Subcutaneous adipose tissue (tissue), 4 donors: ENCODE results near the gene TDG. TPM values are rescaled to one million over a fixed set of nuclear protein-coding genes. Genes with fewer than 3 reads are reported as not detected.

Source experiments
- total RNA-seq, 4 donors: library from RNA; depleted of rRNA; stranded (reverse); fragments of >200 nt; gene quantifications; one replicate each; pipeline ENCODE4 v1.1.0, GENCODE V29; 2016
- TF ChIP-seq, protein P1 (sequence below): fragments of 450-650 bp; IDR thresholded peaks from one replicate; pipeline ENCODE4 v1.5.1; 2016; ENCODE audit warnings: low read depth, mild to moderate bottlenecking, control low read depth, antibody characterized with exemption, moderate library complexity

The TDG gene
- total RNA-seq, 4 donors from 2014 or later = 16.5 to 41.7 (median 21.7) TPM

DNA sequence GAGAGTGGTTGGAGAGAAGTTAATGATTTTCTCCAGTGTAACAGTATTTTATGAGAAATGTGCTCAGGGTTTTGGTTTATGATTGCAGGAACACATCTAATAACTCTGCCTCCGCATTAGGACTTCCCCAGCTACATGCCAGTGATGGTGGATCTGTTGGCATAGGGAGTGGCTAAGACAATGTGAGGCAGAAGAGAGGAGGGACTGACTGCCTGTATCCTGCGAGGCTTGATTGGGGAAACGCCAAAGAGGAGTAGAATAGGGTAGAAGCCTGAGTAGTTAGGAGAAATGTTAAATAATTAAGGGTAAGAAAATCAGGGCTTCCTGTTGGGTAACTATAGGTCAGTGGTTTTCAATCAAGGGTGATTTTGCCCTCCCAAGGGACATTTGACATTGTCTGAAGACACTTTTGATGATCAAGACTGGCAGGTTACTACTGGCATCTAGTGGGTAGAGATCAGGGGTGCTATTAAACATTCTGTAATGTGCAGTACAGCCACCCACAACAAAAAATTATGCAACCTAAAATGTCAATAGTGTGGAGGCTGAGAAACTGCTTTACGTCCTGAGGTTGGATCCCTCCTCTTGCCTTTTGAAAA, 12.8 kb downstream of the TDG start:
- TF ChIP-seq, protein P1, sequence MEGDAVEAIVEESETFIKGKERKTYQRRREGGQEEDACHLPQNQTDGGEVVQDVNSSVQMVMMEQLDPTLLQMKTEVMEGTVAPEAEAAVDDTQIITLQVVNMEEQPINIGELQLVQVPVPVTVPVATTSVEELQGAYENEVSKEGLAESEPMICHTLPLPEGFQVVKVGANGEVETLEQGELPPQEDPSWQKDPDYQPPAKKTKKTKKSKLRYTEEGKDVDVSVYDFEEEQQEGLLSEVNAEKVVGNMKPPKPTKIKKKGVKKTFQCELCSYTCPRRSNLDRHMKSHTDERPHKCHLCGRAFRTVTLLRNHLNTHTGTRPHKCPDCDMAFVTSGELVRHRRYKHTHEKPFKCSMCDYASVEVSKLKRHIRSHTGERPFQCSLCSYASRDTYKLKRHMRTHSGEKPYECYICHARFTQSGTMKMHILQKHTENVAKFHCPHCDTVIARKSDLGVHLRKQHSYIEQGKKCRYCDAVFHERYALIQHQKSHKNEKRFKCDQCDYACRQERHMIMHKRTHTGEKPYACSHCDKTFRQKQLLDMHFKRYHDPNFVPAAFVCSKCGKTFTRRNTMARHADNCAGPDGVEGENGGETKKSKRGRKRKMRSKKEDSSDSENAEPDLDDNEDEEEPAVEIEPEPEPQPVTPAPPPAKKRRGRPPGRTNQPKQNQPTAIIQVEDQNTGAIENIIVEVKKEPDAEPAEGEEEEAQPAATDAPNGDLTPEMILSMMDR = no peak

DNA sequence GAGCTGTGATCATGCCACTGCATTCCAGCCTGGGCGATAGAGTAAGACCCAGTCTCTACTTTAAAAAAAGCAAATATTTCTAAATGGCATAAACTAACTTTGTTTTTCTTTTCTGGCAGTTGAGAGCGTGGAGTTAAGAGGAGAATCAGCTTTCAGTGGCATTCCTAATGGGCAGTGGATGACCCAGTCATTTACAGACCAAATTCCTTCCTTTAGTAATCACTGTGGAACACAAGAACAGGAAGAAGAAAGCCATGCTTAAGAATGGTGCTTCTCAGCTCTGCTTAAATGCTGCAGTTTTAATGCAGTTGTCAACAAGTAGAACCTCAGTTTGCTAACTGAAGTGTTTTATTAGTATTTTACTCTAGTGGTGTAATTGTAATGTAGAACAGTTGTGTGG, 21.2 kb downstream of the TDG start:
- TF ChIP-seq, protein P1 = no peak

DNA sequence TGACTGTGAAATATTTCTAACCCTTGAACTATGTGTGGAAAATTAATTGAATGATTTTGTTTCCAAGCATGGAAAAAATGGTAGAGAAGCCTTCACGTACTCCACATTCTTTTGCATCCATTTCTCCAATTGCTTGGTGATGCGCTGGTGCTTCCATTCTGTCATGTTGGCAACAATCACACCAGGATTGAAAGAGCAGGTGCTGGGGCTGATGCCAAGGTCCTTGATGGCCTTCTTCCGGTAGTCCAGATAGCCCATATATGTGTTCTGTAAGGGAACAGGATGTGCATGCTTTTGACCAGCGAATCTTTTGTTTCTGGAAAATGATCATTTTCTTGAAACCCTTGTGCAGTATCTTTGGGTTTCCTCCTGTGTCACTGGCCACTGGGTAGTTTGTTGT, 28.6 kb downstream of the TDG start:
- TF ChIP-seq, protein P1 = no peak

DNA sequence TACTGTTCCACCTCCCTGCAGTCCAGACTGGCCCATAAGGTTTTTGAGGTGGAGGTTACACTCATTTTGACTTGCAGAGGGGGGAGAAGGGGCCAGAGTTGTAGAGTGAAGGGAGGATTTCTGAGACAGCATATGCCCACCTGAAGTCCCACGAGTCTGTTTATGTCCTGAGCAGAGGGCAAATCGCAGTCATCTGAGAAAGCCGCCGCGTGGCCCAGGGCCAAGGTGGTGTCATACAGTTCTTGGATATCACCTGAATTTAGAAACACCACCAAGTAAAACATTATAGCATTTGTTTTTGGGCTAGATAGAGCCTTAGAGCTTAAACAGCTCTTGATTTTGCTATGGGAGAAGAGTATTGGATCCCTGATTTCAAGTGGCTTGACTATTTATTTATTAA, 30.9 kb downstream of the TDG start:
- TF ChIP-seq, protein P1 = no peak

DNA sequence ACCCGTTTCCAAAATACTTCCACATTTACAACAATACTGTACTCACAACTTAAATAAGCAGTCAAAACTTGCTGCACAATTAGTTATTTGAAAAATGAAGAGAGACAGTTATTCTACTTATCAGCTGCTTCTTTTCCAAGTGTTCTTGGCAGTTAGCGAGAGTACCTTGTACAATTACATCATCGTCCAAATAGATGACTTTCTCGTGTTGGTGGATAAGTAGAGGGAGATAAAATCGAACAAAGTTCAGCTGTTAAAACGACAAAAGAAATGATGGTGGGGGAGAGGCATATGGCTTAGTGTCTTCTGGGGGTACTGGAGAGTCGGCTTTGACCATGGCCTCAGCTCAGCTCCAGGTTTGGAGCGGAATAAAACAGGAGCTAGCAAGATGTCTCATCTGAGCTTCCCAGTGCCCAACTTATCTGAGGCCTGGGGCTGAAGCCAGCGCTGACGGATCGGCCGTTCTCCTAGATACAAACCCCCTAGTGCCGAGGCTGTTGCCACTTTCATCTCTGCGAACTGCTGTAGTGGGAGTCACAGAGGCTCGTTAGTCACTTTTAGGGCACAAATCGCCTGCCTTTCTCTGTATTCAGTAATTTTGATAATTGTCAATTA, 31.7 kb downstream of the TDG start:
- TF ChIP-seq, protein P1 = no peak

DNA sequence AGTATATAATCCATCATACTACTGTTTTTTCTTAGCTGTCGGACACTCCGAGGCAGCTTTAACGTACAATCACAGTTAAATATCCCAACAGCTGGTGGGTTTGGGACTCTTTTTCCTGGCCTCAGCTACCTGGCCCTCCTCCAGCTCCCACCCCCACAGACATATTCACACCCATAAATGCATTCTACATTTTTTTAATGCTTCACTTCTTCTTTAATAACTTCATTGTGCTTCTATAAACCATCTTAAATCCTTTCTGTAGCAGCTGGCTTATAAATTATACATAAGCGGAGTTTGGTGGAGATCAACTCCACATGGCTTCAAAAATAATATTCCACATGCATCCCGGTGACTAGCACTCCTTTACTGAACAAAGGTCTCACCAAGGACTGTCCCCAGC, 33.3 kb downstream of the TDG start:
- TF ChIP-seq, protein P1 = no peak

DNA sequence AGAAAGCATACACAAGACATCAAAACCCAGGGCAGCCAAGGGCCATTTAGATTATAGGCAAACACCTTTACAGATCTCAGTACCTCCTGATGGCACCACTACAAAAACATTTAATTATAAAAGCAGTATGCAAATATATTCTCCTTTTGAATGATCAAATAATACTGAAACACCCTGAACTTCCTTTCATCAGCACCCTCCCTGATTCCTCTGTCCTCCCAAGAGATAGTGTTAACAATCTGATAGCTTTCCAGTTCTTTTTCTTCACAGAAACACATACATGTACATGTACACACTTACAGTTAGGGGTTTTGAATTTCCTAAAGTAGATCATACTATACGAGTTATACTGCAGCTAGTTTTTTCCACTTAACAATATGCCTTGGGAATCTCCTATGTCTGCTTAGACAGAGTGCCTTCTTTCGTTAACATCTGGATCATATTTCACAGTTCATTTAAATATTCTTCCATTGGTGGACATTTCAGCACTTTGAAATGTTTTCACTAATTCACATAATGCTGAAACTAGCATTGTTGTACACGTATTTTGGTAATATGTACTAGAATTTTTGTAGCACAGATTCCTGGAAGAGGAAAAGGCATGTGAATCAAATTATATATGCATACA, 35.2 kb downstream of the TDG start:
- TF ChIP-seq, protein P1 = no peak
